MM.1S (cell line): ENCODE results near the gene AP2S1.

Experiments
- DNase-seq: peaks from one replicate; pipeline ENCODE4 v3.0.0-alpha.2; 2015
- H2AFZ ChIP-seq: fragments of 300-600 bp; sonication (generic); 2 replicates; pipeline ENCODE4 v1.6.0; 2016; ENCODE audit warnings: antibody characterized with exemption, low read length
- H3F3A ChIP-seq: fragments of 300-600 bp; sonication (generic); 2 replicates; pipeline ENCODE4 v1.6.1; 2016; ENCODE audit warnings: mild to moderate bottlenecking, antibody characterized with exemption, low read length, moderate library complexity, mixed read lengths; ENCODE audit not compliant: insufficient read depth
- H3K27ac ChIP-seq: fragments of 300-600 bp; sonication (generic); 2 replicates; pipeline ENCODE4 v1.5.1; 2016; ENCODE audit warnings: mild to moderate bottlenecking, low read length
- H3K27me3 ChIP-seq: fragments of 300-600 bp; sonication (generic); replicated peaks from 2 replicates; pipeline ENCODE4 v1.6.0; 2016; ENCODE audit warnings: low read length; ENCODE audit not compliant: insufficient read depth
- H3K36me3 ChIP-seq: fragments of 300-600 bp; sonication (generic); replicated peaks from 2 replicates; pipeline ENCODE4 v1.6.1; 2016; ENCODE audit warnings: mild to moderate bottlenecking, low read length, mixed read lengths; ENCODE audit not compliant: insufficient read depth
- H3K4me1 ChIP-seq: fragments of 300-600 bp; sonication (generic); 2 replicates; pipeline ENCODE4 v1.6.1; 2016; ENCODE audit warnings: low read length, mixed read lengths
- H3K4me2 ChIP-seq: fragments of 300-600 bp; sonication (generic); 2 replicates; pipeline ENCODE4 v1.6.0; 2016; ENCODE audit warnings: low read depth, low read length
- H3K4me3 ChIP-seq: fragments of 300-600 bp; sonication (generic); 2 replicates; pipeline ENCODE4 v1.5.1; 2016; ENCODE audit warnings: low read length, mixed read lengths
- H3K79me2 ChIP-seq: fragments of 300-600 bp; sonication (generic); 2 replicates; pipeline ENCODE4 v1.6.1; 2016; ENCODE audit warnings: mixed run types, low read length, mixed read lengths
- H3K9ac ChIP-seq: fragments of 300-600 bp; sonication (generic); 2 replicates; pipeline ENCODE4 v1.6.1; 2016; ENCODE audit warnings: low read length, mixed read lengths
- H3K9me2 ChIP-seq: fragments of 300-600 bp; sonication (generic); replicated peaks from 2 replicates; pipeline ENCODE4 v1.6.1; 2016; ENCODE audit warnings: mild to moderate bottlenecking, low read length, mixed read lengths; ENCODE audit not compliant: insufficient read depth
- H3K9me3 ChIP-seq: fragments of 300-600 bp; sonication (generic); replicated peaks from 2 replicates; pipeline ENCODE4 v1.6.1; 2016; ENCODE audit warnings: mild to moderate bottlenecking, low read length, mixed read lengths; ENCODE audit not compliant: insufficient read depth
- H4K20me1 ChIP-seq: fragments of 300-600 bp; sonication (generic); 2 replicates; pipeline ENCODE4 v1.6.1; 2016; ENCODE audit warnings: mild to moderate bottlenecking, low read length, moderate library complexity, mixed read lengths; ENCODE audit not compliant: insufficient read depth
- CTCF ChIP-seq: fragments of 300-600 bp; sonication (generic); IDR thresholded peaks from 2 replicates; pipeline ENCODE4 v1.5.1; 2016; ENCODE audit warnings: antibody characterized with exemption, low read length, mixed read lengths
- EZH2 ChIP-seq: fragments of 300-600 bp; sonication (generic); optimal IDR thresholded peaks from 2 replicates; pipeline ENCODE3; 2017; ENCODE audit warnings: low read depth, mild to moderate bottlenecking, antibody characterized with exemption, low read length, mixed read lengths
- EZH2phosphoT487 ChIP-seq: fragments of 300-600 bp; sonication (generic); IDR thresholded peaks from 2 replicates; pipeline ENCODE4 v1.6.1; 2018; ENCODE audit warnings: antibody characterized with exemption, low read length

Gene AP2S1

GRCh38 chr19:46842791-46843190 is 7.9 kb downstream of the AP2S1 start:
- Histone ChIP-seq H3K4me3 (no peak overlapping the region), H3K79me2 (0 out of 2 replicates have a peak, but pooled peaks cover 4% of the 10 kb centered on the region), H3F3A (no peaks in the 10 kb centered on the region), H3K9ac (no peak overlapping the region), H2AFZ (no peak overlapping the region), H3K27ac (no peak overlapping the region), H4K20me1 (no peaks in the 10 kb centered on the region), H3K36me3 (no peaks in the 10 kb centered on the region), H3K4me1 (no peaks in the 10 kb centered on the region), H3K4me2 (no peak overlapping the region), H3K9me3 (no peaks in the 10 kb centered on the region), H3K27me3 (no peaks in the 10 kb centered on the region), H3K9me2 (no peaks in the 10 kb centered on the region)
- TF ChIP-seq EZH2phosphoT487 (no peak), CTCF (no peak), EZH2 (no peak)
- no peak for DNase-seq

- H3K36me3 ChIP-seq = no peaks in the 10 kb centered on the region
- H2AFZ ChIP-seq = no peak overlapping the region
- no peak overlapping the region for H3K27ac ChIP-seq
- DNase-seq = no peak
- H3K27me3 ChIP-seq = no peaks in the 10 kb centered on the region
- H3K4me2 ChIP-seq = no peak overlapping the region
- H3K79me2 ChIP-seq = no peaks in the 10 kb centered on the region
- no peaks in the 10 kb centered on the region for H3K9me2 ChIP-seq
- no peaks in the 10 kb centered on the region for H3K9me3 ChIP-seq
- no peak overlapping the region for H3K4me3 ChIP-seq
- no peak overlapping the region for H3K9ac ChIP-seq
- no peaks in the 10 kb centered on the region for H3F3A ChIP-seq
- H4K20me1 ChIP-seq = no peaks in the 10 kb centered on the region
- TF ChIP-seq EZH2phosphoT487 (no peak), CTCF (no peak), EZH2 (no peak)
- no peaks in the 10 kb centered on the region for H3K4me1 ChIP-seq
These were observed 9.1 kb downstream of the AP2S1 start for GRCh38 chr19:46841458-46842083.

GRCh38 chr19:46840498-46840942 is 10.1 kb downstream of the AP2S1 start:
- Histone ChIP-seq H3K4me1 (no peaks in the 10 kb centered on the region), H4K20me1 (no peaks in the 10 kb centered on the region), H3K27me3 (no peaks in the 10 kb centered on the region), H2AFZ (no peak overlapping the region), H3F3A (no peaks in the 10 kb centered on the region), H3K9me2 (no peaks in the 10 kb centered on the region), H3K4me3 (no peak overlapping the region), H3K79me2 (no peaks in the 10 kb centered on the region), H3K36me3 (no peaks in the 10 kb centered on the region), H3K9ac (no peak overlapping the region), H3K4me2 (no peak overlapping the region), H3K27ac (no peak overlapping the region), H3K9me3 (no peaks in the 10 kb centered on the region)
- peak; percentile 64 for DNase-seq
- no peak for TF ChIP-seq EZH2phosphoT487
- TF ChIP-seq CTCF = peak; percentile 71
